HG03439 (cell line): ENCODE data around the gene LSMEM2.
"Not testable (repeated sequence)": the region's sequence is repeated elsewhere in the genome, so short reads cannot be mapped to it uniquely, and the experiment has no call there.

Experiments
- ATAC-seq: cut with Tn5 transposase; IDR thresholded peaks from one replicate; pipeline ENCODE4 v1.9.1; 2021; ENCODE audit warnings: mild to moderate bottlenecking, moderate library complexity; ENCODE audit not compliant: unreplicated experiment

Gene LSMEM2

DNA sequence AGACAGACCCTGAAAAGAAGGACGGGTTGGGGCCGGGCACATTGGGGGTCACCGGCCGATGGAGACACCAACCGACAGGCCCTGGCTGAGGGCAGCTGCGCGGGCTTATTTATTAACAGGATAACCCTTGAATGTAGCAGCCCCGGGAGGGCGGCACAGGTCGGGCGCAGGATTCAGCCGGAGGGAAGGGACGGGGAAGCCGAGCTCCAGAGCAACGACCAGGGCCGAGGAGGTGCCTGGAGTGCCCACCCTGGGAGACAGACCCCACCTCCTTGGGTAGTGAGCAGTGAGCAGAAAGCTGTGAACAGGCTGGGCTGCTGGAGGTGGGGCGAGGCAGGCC, 2.2 kb upstream of the LSMEM2 start:
- ATAC-seq = no peak

DNA sequence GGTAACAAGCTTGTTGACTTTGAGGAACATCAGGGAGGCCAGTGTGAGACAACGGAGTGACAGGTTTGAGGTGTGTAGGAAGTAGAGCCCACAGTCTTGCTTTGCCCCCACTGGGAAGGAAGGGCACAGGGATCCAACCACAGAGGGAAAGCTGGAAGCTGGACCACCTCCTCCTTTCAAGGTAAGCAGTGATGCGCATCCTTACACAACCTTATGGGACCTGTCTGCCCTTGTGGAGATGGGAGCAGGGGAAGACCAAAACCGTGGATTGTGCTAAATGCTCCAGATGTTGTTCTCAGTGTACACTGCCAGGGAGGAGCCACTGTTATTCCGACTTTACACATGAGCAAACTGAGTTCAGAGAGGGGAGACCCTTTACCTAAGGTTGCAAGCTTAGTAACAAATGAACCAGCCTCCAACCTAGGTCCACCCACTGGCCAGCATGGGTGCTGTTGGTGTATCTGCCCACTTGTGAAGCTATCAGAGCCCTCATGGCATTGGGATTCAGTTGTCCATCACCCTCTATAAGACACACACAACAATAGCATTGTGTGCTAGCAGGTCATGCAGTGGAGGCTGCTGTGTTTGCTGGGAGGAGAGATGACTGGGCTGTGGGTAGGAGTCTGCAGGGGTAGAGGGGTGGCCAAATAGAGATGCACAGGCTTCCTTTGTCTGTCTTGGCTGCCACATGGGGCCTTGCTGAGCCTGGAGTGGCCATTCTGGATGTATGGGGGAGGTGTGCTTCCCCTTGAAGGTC, 586 bp upstream of the LSMEM2 start:
- ATAC-seq = no peak

DNA sequence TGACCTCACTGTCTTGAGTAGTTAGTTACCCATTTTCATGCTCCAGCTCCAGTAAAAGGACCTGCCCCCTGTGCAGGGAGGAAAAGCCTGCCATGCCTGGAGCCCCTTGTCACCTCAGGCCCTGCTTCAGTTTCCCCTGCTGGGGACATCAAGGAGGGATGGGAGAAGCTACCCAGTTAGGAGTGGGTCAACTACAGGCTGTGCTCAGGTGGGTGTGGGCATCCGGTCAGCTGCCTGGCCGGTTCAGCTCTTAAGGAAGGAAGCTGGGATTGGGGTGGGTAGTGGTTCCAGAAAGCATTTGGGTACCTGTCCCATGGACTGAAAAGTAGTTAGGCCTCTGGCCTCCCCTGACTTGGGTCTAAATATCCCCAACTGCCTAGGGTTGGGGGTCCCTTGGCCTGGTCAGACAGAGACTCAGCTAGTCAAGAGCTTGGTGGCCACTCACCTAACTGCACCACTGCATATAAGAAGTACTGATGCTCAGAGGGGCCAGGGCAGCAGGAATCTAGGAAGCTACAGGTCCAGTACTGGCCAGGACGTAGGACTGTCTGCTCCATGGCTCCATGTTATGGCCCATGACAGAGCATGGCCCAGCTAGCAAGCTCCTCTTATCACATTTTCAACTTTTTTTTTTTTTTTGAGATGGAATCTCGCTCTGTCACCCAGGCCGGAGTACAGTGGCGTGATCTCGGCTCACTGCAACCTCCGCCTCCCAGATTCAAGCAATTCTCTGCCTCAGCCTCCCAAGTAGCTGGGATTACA, 549 bp downstream of the LSMEM2 start:
- ATAC-seq = no peak

DNA sequence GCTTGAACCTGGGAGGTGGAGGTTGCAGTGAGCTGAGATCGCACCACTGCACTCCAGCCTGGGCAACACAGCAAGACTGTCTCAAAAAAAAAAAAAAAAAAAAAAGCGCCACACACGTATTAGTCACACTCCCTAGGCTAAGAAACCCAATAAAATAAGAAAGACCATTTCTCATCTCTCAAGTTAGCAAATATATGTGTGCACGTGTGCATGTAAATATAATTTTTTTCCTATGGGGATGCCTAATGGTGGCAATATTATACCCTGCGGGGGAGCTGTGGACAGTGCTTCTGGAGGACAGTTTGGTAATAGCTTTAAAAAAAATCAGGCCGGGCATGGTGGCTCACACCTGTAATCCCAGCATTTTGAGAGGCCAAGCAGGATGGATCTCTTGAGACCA, 5.2 kb downstream of the LSMEM2 start:
- not testable (repeated sequence) for ATAC-seq

DNA sequence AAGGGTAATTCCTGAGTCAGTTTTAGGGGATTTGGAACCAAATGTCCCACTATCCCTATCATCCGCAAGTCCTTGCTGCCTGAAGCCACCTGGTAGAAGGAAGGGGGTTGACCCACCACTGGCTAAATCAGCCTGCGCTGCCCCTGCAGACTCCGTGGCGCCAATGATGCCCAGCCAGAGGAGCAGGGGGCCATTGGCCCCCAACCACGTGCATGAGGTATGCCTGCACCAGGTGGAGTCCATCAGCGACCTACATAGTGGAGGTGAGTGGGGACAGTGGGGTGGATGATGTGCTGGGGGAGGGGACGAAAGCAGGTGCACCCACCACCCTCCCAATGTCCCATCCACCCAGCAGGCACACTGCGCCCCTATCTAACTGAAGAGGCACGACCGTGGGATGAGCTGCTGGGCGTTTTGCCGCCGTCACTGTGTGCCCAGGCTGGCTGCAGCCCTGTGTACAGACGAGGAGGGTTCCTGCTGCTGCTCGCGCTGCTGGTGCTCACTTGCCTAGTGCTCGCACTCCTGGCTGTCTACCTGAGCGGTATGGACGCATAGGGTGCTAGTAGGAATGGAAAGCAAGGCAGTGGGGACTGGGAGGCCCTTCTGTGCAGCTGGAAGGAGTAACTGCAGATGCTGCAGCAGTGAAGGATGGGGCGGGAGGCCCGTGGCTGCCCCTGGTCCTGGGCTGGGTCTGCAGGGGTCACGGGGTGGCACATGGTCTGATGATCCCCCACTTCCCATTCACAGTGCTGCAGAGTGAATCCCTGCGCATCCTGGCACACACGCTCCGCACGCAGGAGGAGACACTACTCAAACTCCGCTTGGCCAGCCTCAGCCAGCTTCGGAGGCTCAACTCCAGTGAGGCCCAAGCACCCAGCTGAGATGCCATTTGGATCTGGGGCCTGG, 7.7 kb downstream of the LSMEM2 start:
- no peak for ATAC-seq

DNA sequence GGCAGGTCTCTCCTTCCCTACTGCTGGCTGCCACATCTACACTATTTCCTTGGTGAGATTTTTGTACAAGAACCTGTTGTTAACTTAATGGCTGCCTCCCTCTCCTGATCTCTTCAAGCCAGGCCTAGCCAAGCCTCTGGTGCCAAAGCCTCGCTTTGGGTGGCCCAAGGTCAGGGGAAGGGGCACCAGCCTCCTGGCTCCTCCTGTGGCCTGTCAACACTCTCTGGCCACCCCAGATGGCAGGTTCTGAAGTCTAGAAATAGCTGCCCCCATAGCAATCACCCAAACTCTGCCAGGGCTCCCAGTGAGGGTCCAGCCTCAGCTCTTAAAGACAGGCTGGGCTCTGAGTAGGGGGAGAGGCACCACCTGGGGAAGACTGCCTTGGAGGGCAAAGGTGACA, 8.4 kb downstream of the LSMEM2 start:
- no peak for ATAC-seq

DNA sequence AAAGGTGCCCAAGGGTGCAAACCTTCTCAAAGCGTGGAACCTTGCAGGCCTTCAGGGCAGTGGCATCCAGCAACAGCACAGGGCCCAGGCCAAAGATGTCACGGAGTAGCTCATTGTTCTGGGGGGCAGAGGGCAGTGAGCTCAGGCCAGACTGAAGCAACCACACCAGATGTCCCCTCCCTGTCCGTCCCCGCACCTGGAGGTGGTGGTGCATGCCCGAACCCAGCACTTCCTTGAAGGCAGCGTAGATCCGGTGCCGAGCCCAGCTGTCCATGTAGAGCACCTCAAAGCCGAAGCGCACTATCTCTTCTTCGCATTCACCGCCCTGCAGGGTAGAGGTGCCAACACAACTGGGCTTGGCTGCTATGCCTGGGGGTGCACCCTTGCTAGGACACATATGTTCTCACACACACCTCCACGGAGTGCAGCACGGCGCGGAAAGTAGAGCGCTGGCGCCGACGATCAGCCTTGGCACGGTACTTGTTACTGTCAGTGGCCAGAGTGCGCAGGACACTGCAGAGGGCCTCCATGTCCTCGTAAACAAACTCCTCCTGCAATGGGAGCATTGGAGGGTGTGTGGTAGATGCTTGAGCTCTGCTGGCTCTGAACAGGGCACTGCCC, 9.6 kb downstream of the LSMEM2 start:
- no peak for ATAC-seq

DNA sequence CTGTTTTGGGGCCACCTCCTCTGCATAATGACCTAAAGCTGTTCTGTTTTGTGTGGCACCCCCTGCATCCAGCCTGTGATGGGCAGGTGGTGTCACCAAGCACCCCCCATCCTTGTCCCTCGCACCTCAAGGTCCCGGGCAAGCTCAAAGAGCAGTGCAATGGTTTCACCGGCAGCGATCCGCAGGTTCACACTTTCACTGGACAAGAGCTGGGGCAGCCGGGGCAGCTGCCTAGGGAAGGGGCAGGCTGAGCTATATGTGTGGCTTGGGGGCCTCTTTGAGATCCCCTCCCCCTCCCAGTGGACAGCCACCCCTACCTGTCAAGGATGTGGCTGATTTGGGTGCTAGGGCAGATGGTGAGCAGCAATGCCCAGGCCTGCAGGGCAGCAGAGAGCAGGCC, 10.2 kb downstream of the LSMEM2 start:
- ATAC-seq = no peak

DNA sequence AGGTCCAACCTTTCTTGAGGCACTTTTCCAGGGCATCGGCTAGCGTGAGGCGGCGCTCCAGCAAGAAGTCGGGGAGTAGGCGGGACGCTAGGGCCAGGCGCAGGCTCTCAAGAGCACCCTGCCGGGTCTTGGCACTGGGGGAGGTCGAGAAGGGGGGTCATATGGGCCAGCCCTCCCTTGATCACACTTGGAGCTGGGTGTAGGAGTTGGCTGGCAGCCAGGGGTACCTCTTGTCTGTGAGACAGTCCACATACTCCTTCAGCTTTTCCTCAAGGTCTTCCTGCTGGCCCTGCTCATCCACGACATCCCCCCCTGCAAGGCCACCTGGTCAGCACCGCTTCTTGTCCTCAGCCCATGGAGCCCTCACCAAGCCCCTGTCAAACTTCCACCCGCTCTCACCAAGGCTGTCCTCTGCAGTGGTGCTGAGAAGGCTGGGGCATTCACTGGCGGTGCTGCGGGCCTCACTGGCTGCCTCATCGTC, 11.3 kb downstream of the LSMEM2 start:
- ATAC-seq = no peak

DNA sequence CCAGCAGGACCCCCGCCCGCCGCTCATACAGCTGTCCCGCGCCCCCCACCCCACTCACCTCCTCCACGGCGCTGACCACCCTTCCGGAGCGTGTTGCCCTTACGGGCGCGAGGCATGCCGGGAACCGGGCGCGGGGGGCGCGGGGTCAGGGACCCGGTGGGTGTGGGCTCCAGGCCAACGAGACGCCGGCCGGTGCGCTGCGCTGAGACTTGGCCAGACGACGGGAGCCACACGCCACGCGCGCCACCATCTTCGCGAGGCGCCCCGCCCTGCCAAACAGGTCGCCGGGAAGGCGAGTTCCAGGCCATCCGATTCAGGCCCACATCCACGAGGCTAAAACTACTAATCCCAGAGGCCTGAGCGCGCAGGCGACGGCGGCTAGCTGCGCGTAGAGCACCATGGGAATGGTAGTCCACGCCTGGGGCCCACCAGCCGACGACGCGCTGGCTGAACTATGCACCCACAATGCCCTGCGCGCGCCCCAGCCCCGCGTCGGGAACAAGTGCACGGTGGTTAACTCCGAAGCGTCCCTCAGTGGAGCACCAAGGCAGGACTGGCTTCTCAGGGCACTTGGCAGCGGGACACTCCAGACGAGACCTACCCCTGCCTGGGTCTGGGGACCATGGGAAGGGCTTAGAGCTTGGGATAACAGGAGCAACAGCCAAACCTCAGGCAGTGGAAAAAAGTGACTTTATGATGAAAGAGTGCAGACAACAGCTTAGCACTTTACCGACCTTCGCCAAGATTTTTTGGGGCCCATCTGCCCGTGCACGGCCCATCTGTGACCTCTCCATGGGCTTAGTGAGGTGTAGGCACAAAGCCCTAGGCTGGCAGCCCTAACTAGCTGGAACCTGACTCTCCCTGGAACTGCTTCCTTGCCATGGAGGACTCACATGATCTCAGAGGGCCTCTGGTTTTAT, 13.5 kb downstream of the LSMEM2 start, which contains the start of gene IFRD2:
Gene IFRD2, minus strand, starts transcription at position 271 of the 920 bp plus-strand sequence. Its CDS starts 155 bp downstream, at position 116.
- peak; percentile 90 for ATAC-seq

DNA sequence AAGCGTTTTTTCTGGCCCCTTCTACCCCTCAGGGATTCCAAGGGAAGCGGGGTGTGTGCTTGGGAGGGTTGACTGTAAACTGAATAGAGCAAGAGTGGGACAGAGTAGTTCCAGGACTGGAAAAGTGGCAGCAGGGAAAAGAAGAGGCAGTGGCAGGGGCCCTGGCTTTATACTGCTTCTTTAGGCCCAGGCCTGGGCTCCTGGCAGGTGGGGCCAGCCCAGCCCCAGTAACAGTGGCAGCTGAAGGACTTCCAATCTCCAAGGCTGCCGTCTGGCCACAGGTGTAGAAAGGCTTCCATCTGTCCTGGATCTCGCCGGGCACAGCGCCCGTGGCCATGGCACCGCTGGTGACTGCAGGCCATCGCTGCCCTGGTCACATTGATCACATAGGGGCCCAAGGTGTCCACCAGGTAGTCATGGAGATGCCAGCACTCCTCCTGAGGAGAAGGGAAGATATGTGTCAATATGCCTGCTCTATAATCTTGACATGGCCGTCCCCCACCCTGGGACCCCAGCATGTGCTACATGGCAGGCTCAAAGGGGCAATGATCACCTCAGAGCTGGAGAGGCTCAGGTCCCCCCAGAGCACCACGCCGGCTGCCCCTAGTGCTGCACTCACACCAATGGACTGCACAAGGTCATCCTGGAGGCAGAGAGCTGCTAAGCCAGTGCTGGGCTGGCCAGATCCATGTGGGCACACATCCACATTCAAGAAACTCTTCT, 14.4 kb downstream of the LSMEM2 start:
- ATAC-seq = no peak

DNA sequence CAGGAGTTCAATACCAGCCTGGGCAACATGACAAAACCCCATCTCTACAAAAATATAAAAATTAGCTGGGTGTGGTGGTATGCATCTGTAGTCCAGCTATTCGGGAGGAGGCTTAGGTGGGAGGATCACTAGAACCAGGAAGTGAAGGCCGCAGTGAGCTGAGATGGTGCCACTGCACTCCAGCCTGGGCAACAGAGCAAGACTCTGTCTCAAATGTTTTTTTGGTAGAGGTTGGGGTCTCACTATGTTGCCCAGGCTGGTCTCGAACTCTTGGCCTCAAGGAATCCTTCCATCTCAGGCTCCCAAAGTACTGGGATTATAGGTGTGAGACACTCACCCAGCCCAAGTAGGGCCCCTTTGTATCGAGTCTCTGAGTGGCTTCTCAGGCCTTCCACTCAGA, 15.2 kb downstream of the LSMEM2 start:
- ATAC-seq = no peak

DNA sequence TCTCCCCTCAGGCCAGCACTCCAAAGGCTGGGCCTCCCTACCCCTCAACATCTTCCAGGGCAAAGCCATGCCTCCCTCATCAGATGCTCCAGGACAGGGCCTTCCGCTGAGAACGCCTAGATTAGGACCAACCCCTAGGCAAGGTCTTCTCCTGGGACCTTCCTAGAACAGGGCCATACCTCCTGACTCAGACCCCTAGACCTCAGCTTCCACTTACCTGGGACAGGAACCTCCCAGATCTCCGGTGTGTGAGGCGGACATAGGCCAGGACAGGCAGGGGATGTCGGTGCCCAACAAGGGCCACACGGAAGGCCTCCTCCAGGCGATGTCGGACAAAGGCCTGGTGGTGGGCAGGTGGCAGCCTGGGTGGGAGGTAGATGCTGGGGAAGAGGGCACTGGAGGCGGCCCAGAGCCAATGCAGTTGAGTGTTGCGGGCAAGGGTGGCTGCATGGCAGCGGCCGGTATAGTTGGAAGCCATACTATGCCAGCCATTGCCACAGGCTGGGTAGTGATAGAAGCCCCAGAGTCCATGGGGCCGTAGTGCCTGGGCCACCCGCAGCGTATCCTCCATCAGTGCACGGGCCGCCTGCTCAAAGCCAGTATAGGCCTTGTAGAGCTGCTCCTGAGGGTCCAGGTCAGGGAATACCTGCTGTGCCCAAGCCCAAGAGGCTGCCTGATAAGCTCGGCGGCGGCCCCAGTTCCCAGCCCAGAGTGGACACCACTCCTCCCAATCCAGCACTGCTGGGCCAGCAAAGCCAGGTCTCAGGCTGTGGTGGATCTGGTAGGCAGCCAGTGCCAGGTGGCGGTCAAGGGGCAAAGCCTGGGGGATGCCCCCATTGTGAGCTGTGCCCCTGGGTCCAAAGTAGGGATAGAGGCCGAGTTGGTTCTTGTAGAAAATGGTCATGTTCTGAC, 15.9 kb downstream of the LSMEM2 start:
- no peak for ATAC-seq

DNA sequence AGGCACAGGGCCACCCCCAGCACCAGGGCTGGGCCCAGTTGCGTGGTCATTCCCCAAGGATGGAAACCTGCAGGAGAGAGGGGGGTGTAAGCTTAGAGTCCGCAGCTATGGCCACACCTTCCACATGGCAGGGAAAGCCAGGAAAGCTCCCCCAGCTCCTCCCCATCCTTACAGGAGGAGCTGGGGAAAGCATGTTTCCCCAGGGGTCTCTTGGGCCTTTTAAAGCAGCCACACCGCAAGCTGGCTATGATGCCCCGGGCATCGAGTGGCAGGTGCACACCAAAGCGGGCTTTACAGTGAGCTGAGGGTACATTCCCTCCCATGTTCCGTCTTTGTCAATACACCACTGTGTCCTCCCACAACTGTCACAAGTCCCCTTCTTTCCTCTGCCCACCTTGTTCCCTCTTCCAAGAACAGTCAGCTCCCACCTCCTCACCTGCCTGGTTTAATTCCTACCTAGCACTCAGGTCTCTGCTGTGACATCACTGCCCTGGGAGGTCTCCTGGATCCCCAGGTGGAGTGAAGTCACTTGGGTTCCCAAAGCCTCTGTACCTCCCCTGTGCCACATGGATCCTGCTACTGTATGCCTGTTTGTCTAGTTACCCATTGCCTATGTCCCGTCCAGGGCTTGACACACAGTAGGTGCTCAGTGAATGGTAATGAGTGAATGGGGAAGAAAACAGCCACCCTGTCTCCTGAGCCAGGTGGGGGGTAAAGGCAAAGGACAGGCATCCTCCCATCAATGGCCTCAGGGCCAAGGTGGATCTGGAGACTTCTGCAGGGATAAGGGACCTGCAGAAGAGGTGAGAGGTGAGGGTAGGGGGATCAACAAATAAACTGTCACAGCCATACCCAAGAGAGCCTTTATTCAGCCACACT, 16.9 kb downstream of the LSMEM2 start:
- no peak for ATAC-seq

DNA sequence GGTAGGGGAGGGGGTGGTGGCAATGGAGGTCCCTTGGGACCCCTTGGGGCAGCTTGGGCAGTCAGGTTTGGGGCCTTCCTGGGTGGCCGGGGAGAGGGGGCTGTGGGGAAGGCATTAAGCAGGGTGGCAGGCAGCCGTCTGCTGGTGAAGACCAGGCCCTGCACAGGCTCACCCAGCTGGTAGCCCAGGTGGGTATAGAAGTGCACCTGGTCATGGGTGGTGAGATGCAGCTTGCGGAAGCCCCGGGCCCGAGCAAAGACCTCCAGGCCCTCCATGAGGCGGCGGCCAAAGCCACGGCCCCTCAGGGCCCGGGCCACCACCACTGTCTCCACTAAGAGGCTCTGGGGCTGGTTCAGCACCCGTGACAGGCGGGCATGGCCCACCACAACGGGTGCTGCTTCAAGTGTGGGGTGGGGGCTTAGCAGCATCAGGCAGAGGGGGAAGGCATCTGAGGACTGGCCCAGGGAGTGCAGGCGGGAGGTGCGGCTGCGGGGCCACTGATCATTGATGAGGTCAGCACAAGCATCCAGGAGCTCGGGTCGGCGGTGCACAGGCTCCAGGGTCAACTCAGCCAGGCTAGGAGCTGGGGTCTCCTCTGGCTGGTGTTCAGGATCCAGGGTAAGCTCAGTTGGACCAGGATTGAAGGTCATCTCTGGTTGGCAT, 18.0 kb downstream of the LSMEM2 start:
- no peak for ATAC-seq

DNA sequence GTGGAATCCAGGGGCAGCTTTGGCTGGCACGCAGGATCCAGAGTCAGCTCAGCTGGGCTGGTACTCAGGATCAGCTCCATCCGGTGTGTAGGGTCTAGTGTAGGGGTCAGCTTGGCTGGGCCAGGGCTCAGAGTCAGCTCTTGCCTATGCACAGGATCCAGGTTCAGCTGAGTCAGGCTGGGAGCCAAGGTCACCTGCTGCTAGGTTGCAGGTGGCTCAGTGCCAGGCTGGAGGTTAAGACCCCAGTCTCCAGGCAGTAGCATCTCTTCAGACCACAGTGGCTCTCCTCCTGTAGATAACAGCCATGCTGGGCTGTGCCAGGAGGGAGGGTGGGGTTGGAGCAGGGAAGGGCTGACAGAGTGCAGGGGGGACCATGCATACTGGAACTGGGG, 18.5 kb downstream of the LSMEM2 start:
- no peak for ATAC-seq
